HT-29 (cell line): Measurements from ENCODE around the gene GOLGA5. TPM values are rescaled to one million over a fixed set of nuclear protein-coding genes. Genes with fewer than 3 reads are reported as not detected.
"Not testable (repeated sequence)": the region's sequence is repeated elsewhere in the genome, so short reads cannot be mapped to it uniquely, and the experiment has no call there.

Experiments used
- DNase-seq: peaks from one replicate; pipeline ENCODE4 v3.0.0-alpha.2; 2015; ENCODE audit warnings: low spot score
- total RNA-seq: library from RNA; depleted of rRNA; stranded (reverse); fragments of >200 nt; shearing (Covaris generic); gene quantifications from 2 replicates; pipeline ENCODE4 v1.2.3, GENCODE V29; 2014

GOLGA5 gene
- total RNA-seq, 1 experiment from 2014 or later: 8.3 TPM

- not testable (repeated sequence) for DNase-seq
Measured at GRCh38 chr14:92819680-92820535, 25.8 kb downstream of the GOLGA5 start.

GRCh38 chr14:92820536-92820840 lies 26.4 kb downstream of the GOLGA5 start:
- not testable (repeated sequence) for DNase-seq

- DNase-seq: no peak
Measured at GRCh38 chr14:92830902-92831301, 36.8 kb downstream of the GOLGA5 start.

GRCh38 chr14:92832137-92832700 lies 38.1 kb downstream of the GOLGA5 start:
- no peak for DNase-seq

GRCh38 chr14:92841930-92842329 lies 47.8 kb downstream of the GOLGA5 start:
- no peak for DNase-seq

- DNase-seq: no peak
Measured at GRCh38 chr14:92844204-92844603, 50.1 kb downstream of the GOLGA5 start.

GRCh38 chr14:92846162-92846897 lies 52.2 kb downstream of the GOLGA5 start:
- DNase-seq: no peak

- no peak for DNase-seq
Measured at GRCh38 chr14:92847278-92847677, 53.2 kb downstream of the GOLGA5 start.

GRCh38 chr14:92847749-92848148 lies 53.6 kb downstream of the GOLGA5 start:
- DNase-seq: no peak

- DNase-seq: no peak
Measured at GRCh38 chr14:92848887-92849286, 54.8 kb downstream of the GOLGA5 start.

GRCh38 chr14:92850492-92850891 lies 56.4 kb downstream of the GOLGA5 start:
- DNase-seq: no peak

- not testable (repeated sequence) for DNase-seq
Measured at GRCh38 chr14:92853136-92853535, 59.0 kb downstream of the GOLGA5 start.

GRCh38 chr14:92860049-92860840 lies 66.1 kb downstream of the GOLGA5 start:
- DNase-seq: no peak

GRCh38 chr14:92861856-92862745 lies 68.0 kb downstream of the GOLGA5 start:
- no peak for DNase-seq

GRCh38 chr14:92863286-92864080 lies 69.4 kb downstream of the GOLGA5 start:
- DNase-seq: no peak

GRCh38 chr14:92865674-92866073 lies 71.6 kb downstream of the GOLGA5 start:
- DNase-seq: no peak

- DNase-seq: no peak
Measured at GRCh38 chr14:92866181-92866752, 72.2 kb downstream of the GOLGA5 start.

GRCh38 chr14:92866901-92867865 lies 73.1 kb downstream of the GOLGA5 start:
- DNase-seq: no peak
